Dermis microvascular lymphatic vessel endothelial cell (primary cell): ENCODE data around the gene MRPS18B. TPM values are rescaled to one million over a fixed set of nuclear protein-coding genes. Genes with fewer than 3 reads are reported as not detected.
"Not testable (repeated sequence)": the region's sequence is repeated elsewhere in the genome, so short reads cannot be mapped to it uniquely, and the experiment has no call there.

Experiments used
- DNase-seq, 2 donors: peaks; one replicate each; pipeline versions ENCODE4 v3.0.0 to v3.0.0-alpha.2; 2010; ENCODE audit warnings: low read depth in 2 of 2
- total RNA-seq: library from RNA; depleted of rRNA; stranded (reverse); fragments of >200 nt; gene quantifications from 2 replicates; pipeline ENCODE4 v1.2.1, GENCODE V29; 2014

The MRPS18B gene
- total RNA-seq, 1 donor from 2014 or later: 35.9 TPM

DNA sequence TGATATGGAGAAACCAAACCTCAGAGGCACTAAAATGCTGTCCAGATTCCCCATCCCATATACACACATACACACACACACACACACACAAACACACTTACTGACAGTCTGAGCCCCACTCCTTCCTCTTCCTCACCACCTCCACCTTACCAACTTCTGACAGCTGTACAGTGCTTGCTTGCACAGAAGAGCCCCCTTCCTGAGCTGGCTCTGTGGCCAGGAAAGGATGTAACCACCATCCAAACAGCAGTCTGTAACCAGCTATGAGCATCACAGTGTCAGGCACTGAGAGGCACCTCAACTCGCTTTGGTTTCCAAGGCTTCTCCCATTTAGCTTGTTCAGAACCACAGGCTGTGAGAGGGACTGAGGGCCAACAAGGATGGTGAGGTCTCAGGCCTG is 23.4 kb downstream of the MRPS18B start:
- no peak for DNase-seq

DNA sequence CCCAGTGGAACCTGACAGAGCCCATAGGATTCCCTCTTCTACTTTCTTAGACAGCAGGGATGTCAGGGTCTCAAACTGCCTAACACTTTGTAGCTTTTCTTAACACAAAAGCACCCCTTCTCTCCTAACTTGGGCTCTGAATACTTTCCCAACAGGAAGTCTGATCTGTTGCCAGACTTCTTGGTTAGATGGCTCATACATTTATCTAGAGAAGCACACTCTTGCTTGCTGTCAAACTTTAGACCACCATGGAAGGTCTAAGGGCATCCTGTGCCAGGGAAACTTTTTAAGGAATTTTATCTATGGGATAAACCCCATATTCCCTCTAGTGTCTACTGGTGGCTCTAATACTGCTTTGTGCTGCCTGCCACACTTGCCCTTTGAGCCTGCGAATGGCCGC is 26.0 kb downstream of the MRPS18B start:
- no peak for DNase-seq

DNA sequence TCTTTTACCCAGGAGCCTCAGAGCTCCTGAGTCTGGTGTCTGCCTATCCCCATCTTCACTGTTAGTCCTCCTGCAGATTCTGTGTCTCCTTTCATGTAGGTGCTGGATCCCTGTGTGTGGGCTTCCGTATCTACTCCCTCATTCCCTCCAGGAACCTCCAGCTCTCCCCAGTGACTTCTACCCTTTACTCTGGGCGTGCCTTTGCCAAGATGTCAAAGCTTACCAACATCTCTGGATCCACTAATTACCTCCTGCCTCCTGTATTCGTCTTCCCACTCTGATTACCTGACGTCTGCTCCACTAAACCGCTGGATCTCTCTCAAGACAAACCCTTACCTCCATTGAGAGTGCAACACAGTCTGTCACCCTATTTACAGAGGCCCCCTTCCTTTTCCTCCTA is 27.1 kb downstream of the MRPS18B start:
- DNase-seq: no peak

DNA sequence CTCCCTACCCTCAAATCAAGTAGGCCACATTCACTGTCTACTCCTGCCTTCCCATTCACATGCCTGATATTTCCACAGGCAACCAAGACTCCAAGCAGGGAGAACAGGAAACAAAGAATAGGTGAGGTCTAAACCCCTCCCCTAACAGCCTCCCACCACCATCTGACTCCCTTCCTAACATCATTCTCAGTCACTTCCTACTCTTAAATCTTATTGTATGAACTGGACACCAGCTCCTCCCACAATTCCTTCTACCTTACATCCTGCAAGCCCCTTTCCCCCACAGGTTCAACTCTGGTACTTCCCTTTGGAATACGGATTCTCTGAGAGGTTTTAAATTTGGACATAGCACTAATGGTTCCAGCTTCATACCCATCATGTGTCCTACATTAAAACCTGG is 28.3 kb downstream of the MRPS18B start:
- no peak for DNase-seq

DNA sequence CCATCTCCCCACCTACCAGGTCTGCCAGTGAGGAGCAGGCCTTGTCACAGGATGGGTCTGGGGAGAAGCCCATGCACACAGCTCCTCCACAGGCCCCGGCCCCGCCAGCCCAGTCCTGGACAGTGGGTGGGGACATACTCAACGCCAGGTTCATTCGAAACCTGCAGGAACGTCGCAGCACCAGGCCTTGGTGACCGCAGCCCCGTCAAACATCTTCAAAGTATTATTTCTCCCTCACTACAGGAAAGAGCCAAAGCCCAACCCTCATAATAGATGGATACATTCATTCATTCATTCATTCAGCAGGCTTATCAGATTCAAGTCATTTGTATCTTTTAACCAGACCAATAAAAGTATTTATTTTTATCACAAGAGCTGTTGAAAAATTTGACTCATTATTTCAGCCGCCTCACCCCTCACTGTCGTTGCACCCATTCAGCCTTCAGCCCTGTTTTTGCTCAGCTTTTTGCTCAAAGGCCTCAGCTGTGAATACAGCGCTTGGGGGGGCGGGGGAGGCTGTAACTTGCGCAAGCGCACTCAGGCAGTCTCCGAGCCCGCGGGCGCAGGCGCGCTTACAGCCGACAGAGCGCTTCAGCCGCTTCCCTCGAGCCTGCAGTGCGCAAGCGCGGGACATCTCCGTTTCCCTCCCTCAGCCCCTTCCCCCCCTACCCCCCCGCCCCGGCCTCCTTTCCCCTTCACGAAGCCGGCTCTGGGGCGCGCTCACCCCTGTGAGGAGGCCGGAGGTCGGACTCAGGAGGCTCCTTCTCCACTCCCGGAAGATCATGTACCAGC is 29.0 kb downstream of the MRPS18B start, which contains the start of gene C6orf136:
TSS of gene C6orf136 (plus strand) at position 684 of the 792 bp plus-strand sequence. CDS start at position 783, 99 bp downstream.
- DNase-seq: peak; percentile 88 to 94

DNA sequence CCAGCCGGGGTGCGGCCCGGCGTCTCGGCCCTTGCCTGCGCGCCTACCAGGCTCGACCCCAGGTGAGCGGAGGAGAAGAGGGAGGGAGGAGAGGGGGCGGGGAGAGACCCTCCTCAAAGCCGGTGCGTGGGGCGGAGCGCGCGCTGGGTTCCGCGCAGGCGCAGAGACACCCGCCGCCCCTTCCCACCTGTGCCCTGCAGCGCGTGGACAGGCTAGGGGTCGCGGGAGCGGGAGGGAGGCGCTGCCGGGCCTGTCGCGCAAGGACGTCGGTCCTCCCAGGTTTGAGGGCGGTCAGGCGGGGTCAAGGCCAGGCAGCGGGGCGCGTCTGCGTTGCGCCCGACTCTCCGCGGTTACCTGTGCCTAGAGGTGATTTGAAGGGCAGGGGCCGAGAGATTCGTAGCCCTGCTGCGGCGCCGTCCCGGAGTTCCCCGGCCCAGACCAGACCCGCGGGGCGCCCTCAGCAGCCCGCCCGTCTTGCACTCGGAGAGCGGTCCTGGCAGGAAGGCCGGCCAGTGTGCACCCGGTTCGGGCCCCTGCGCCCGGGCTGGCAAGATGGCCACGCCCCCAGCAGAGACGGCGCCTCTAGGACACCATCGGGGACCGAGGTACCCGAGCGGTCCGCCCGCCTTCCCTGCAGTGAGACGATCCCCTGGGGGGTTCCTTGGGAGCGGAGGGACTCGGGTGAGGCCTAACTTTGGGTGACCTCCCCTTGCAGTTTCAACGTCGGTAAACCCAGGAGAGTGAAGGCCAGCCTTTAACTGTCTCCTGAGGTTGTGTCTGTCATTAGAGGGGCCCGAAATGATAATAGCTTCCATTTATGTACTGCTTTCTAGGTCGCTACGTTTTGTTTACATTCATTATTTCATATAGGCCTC is 29.8 kb downstream of the MRPS18B start:
- DNase-seq: peak in 1 of 2 donors; percentile 66

DNA sequence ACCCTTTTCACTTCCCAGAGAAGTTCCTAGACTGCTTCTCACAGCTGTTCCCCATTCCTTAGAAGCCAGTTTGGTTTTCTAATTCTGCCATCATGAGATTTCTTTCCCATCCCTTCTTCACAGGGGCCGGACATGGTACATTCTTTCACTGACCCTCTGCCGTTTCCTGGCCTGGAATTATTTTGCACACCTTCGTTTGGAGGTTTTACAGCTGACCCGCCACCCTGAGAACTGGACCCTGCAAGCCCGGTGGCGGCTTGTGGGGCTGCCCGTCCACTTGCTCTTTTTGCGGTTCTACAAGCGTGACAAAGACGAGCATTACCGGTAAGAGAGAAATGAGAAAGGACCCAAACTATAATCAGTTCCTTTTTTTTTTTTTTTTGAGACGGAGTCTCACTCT is 33.5 kb downstream of the MRPS18B start:
- DNase-seq: no peak

DNA sequence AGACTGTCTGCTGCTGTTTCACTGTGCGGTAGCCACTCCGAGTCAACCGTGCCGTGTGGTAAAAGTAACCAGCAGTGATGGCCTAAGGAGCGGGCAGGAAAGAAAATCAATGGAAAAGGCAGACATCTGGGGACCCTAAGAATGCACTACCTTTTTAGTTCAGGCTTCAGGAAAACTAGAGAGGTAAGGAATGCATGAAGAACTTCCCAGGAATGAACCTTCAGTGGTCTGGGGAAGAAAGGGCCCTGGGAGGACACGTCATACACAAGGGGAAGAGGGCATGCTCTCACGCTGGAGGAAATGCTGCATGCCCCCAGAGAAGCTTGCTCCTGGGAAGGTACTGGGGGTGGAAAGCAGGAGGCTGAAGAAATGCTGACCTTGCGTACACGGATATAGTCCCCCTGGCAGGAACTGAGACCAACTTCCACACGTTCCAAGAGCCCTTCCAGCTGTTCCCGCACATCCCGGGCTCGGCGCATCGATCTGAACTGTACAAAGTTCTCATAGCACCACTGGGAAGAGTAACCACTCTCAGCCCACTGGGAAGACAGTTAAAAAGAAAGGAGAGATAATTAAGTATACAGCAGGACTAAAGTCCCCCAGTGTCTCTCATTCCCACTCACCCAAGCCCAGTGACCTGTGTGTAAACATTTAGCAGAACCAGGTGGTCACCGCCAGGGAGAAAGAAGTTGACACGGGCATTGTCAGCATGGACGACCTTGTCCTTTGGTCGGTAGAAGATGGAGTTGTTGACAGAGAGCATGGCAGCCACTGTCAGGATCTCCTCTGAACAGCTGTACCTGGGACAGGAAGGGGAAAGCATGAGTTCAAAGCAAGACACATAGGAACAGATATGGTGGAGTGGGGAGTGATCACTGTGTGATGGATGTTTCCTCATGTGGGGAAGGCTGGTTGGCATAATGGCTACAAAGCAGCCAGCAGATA is 37.4 kb downstream of the MRPS18B start:
- no peak for DNase-seq

DNA sequence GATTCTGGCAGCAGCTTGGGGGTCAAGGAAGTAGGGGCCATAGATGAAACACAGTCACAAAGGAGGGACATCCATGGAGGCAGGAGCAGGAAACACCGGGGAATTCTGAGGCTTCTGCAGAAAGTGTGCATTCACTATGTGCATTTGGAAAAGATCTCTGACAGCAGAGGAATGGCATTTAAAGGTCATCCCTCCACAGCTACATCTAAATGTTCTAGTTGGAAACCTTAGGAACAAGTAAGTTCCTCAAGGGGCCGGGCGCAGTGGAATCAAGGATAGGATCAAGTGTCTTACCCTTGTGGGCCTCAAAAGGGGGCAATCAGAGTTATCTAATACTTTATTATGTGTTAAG is 38.1 kb downstream of the MRPS18B start:
- DNase-seq: no peak

DNA sequence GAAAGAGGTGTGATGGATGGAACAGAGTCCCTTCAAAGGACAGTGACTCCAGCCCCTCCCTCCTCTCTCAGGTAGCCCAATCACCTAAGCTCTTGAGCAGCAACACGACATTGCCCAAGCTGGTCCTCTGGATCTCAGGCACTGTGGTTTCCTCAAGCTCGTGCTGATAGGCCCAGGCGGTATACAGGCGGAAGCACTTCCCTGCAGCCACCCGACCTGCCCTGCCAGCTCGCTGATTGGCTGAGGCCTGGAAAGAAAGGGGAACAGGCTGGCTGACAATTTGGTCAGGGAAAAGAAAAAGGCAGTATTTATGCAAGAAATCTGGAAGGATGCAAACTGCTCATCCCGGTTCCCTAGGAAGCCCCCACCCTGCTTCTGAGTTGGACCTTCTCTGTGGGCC is 38.9 kb downstream of the MRPS18B start:
- DNase-seq: no peak

DNA sequence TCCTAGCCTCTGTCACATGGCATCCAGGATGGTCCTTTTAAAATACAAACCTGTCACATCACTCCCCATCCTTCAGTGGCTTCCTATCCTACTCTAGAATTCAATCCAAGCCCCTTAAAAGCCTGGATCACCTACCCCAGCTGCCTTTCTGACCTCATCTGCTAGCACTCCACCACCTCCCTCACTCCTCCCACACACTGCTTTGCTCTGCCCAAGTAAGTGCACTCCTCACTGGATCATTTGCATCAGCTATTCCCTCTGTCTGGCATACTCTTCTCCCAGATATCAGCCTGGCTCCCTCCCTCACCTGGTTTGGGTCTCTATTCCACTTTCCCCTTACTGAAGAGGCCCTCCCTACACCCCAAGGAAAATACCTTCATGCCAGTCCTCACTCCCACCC is 39.8 kb downstream of the MRPS18B start:
- DNase-seq: no peak

DNA sequence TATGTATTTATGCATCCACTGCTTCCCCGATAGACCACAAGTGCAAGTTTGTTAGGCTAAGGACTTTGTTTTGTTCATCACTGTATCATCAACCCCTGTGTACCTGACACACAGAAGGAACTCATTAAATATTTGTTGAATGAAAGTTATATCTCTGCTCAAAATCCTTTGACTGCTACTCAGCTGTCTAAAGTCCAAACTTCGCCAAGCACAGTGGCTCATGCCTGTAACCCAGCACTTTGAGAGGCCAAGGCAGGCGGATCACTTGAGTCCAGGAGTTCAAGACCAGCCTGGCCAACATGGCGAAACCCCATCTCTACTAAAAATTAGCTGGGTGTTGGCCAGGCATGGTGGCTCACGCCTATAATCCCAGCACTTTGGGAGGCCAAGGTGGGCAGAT is 40.3 kb downstream of the MRPS18B start:
- not testable (repeated sequence) for DNase-seq

DNA sequence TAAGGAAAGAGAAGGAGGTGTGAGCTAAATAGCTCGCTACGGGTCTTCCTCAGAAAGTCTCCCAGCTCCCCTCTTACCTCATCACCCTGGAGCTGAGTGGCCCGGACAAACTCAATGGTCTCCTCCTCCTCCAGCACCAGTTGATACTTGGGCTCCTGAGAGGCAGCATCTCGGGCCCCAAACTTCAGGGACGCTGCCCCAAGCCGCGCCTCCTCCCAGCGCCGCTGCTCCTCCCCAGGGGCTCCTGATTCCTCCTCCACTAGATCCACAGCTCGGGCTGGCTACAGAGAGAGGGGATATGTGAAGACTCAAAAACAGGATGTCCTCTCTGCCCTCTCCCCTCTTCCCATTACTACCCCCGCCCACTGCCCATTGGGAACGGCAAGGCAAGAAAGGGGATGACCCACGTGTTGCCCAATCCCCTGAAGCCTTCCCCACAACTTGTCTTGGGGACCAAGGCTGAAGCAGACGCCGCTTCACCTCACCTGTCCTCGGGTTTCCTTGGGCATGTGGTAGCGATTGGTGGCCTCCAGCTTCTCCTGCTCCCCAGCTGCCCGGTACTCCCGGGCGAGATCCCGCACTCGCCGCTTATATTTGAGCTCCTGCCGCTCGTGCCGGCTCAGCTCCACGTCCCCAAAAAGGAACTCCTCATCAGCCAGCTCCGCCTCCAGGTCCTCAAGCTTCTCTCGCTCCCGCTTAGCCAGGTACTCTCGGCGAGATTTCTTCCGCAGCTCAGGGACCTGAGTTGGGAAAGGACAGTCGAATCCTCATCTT is 47.5 kb downstream of the MRPS18B start:
- DNase-seq: no peak

DNA sequence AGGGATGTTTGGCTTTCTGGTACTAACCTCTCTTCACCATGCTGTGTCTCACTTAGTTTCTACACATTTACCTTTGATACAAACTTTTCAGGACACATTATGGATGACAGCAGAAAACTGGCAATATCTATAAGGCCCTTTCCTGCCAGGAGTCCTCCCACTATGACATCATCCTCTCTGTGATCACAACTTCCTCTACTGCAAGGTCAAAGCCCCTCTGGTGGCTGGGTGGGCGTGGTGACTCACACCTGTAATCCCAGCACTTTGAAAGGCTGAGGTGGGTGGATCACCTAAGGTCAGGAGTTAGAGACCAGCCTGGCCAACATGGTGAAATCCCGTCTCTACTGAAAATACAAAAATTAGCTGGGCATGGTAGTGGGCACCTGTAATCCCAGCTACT is 48.7 kb downstream of the MRPS18B start:
- DNase-seq: peak in 1 of 2 donors; percentile 45

DNA sequence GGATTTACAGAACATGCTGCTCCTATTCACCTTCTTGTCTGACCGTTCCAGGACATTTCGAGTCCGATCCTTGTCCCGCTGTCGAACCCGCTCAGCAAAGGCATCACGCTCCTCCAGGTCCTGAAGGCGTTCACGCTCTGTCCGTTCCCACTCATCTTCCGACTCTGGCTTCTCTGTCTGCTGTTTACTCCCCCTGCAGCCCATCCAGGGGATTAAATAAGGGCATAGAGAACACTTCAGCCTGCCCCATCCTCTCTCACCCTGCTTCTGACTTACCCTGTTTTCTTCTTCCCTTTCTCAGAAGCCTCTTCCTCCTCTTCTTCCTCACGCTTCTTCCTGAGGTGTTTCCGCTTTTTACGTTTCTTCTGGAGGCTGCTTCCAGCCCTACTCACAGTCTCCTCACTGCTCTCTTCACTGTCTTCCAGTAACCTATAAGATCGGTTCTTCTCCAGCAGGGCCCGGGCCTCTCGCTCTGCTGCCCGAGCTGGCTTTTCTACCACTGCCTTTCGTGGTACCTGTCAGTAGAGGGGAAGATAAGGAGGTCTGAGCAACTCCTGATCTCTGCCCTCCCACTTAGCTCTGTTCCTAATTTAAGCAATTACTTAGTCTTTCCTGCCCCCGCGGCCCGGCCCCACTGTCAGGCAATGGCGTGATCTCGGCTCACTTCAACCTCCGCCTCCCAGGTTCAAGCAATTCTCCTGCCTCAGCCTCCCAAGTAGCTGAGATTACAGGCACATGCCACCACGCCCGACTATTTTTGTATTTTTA is 53.3 kb downstream of the MRPS18B start:
- DNase-seq: peak in 1 of 2 donors; percentile 26

DNA sequence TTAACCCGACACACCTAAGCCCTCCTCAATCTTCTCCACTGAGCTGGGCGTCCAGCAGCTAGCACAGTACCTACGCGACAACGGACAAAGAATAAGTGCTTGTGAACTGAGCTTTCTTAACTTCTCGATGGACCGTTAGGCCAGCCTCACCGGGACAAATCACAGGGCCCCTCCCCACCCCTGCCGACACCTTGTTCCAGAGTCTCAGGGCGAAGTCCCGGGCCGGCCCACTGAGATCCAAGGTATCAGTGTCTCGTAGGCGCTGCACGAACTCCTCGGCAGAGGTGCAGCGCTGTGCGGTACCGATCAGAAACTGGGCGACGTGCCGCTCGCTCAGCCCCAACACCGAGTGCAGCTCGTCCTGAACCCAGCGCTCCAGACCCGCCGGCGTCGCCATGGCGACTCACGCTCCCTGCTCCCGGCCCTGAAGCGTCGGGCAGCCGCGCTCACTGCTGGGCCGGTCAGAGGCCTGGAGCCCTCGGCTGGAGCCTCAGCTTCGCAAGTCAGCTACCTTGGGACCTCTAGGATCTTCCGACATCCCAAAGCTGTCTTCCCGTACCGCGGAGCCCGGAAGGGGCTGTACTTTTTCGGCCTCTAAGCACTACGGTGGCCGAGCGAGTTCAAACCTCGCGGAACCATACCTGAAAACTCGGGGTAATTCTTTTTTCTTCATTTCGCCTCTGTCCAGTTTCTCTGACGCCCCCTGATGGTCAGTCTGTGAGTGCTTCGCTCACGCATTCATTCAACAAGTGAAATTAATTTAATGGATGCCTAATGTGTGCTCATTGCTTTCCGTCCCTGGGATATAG is 55.0 kb downstream of the MRPS18B start, which contains the start of gene DHX16:
TSS of gene DHX16 (minus strand) at position 562 of the 809 bp plus-strand sequence. CDS start at position 397, 165 bp downstream.
- DNase-seq: peak; percentile 97 to 98
